DOHH2 (cell line): Measurements from ENCODE around the gene ANO10.

Experiments
- CTCF ChIP-seq: fragments of 200-600 bp; sonication (generic); IDR thresholded peaks from one replicate; pipeline ENCODE4 v1.5.1; 2014; ENCODE audit warnings: antibody characterized with exemption, mild to moderate bottlenecking, low read depth, low read length; ENCODE audit not compliant: poor library complexity, severe bottlenecking
- EZH2phosphoT487 ChIP-seq: fragments of 200-600 bp; sonication (generic); IDR thresholded peaks from 2 replicates; pipeline ENCODE4 v1.6.1; 2017; ENCODE audit warnings: borderline replicate concordance, mild to moderate bottlenecking, antibody characterized with exemption, low read length, moderate library complexity, mixed read lengths

- TF ChIP-seq CTCF (no peak), EZH2phosphoT487 (no peak)
Measured at GRCh38 chr3:43388175-43388574, 233.6 kb downstream of the ANO10 start.
